SK-N-SH (cell line): ENCODE results near the gene USP6.
"Not testable (repeated sequence)": the region's sequence is repeated elsewhere in the genome, so short reads cannot be mapped to it uniquely, and the experiment has no call there.

ENCODE experiments used
- CTCF ChIP-seq: fragments of 200-600 bp; sonication (generic); IDR thresholded peaks from 2 replicates; pipeline ENCODE4 v1.6.1; 2017; ENCODE audit warnings: antibody characterized with exemption, mild to moderate bottlenecking, moderate library complexity
- RAD21 ChIP-seq: IDR thresholded peaks from 2 replicates; pipeline ENCODE4 v1.6.1; 2012; ENCODE audit warnings: mild to moderate bottlenecking, low read length

GRCh38 chr17:5142877-5143276, 27.0 kb downstream of the USP6 start:
- not testable (repeated sequence) for TF ChIP-seq RAD21, CTCF
